HepG2 (cell line): Measurements from ENCODE around the gene ADAM22. TPM values are rescaled to one million over a fixed set of nuclear protein-coding genes. Genes with fewer than 3 reads are reported as not detected.

Experiments used
- FOXK1 ChIP-seq: sonication (generic); formaldehyde crosslinking; IDR thresholded peaks from 2 replicates; pipeline ENCODE4 v1.4.0; 2020; ENCODE audit warnings: low read depth, missing genetic modification reagents, borderline replicate concordance
- HIVEP1 ChIP-seq: sonication (generic); formaldehyde crosslinking; IDR thresholded peaks from 2 replicates; pipeline ENCODE4 v1.4.0; 2020; ENCODE audit warnings: mild to moderate bottlenecking, missing genetic modification reagents
- IKZF4 ChIP-seq: sonication (generic); formaldehyde crosslinking; IDR thresholded peaks from 2 replicates; pipeline ENCODE4 v1.5.1; 2020; ENCODE audit warnings: borderline replicate concordance, mild to moderate bottlenecking, low read depth, missing genetic modification reagents; ENCODE audit errors: not compliant biosample characterization
- MED8 ChIP-seq: sonication (generic); formaldehyde crosslinking; IDR thresholded peaks from 2 replicates; pipeline ENCODE4 v1.8.1; 2023; ENCODE audit warnings: mild to moderate bottlenecking, missing genetic modification reagents; ENCODE audit not compliant: insufficient replicate concordance
- NFE2L1 ChIP-seq: sonication (generic); formaldehyde crosslinking; IDR thresholded peaks from 2 replicates; pipeline ENCODE4 v1.4.0; 2020; ENCODE audit warnings: missing genetic modification reagents, mild to moderate bottlenecking, borderline replicate concordance
- PHF21A ChIP-seq: sonication (generic); formaldehyde crosslinking; IDR thresholded peaks from 2 replicates; pipeline ENCODE4 v1.5.0; 2020; ENCODE audit warnings: mild to moderate bottlenecking, missing genetic modification reagents
- RERE ChIP-seq: IDR thresholded peaks from 2 replicates; pipeline ENCODE4 v1.6.1; 2016; ENCODE audit warnings: low read depth, missing genetic modification reagents, missing compliant biosample characterization
- RXRB ChIP-seq: IDR thresholded peaks from 2 replicates; pipeline ENCODE4 v1.6.1; 2016; ENCODE audit warnings: borderline replicate concordance, missing genetic modification reagents, missing compliant biosample characterization
- SKI ChIP-seq: fragments of 450-650 bp; IDR thresholded peaks from one replicate; pipeline ENCODE4 v1.6.1; 2018; ENCODE audit warnings: mild to moderate bottlenecking; ENCODE audit not compliant: partially characterized antibody
- SMAD3 ChIP-seq: sonication (generic); formaldehyde crosslinking; IDR thresholded peaks from 2 replicates; pipeline ENCODE4 v1.4.0; 2020; ENCODE audit warnings: missing genetic modification reagents
- TBL1XR1 ChIP-seq: fragments of 150-350 bp; IDR thresholded peaks from 2 replicates; pipeline ENCODE4 v1.6.1; 2014; ENCODE audit warnings: borderline replicate concordance, low read length; ENCODE audit not compliant: partially characterized antibody
- TBX2 ChIP-seq: sonication (generic); formaldehyde crosslinking; IDR thresholded peaks from 2 replicates; pipeline ENCODE4 v1.5.0; 2020; ENCODE audit warnings: missing genetic modification reagents, mild to moderate bottlenecking, borderline replicate concordance
- TIGD3 ChIP-seq: sonication (generic); formaldehyde crosslinking; IDR thresholded peaks from 2 replicates; pipeline ENCODE4 v1.5.1; 2020; ENCODE audit warnings: mild to moderate bottlenecking, missing genetic modification reagents, borderline replicate concordance
- TRIM24 ChIP-seq: sonication (generic); formaldehyde crosslinking; IDR thresholded peaks from 2 replicates; pipeline ENCODE4 v1.8.0; 2022; ENCODE audit warnings: mild to moderate bottlenecking, missing genetic modification reagents
- ZFX ChIP-seq: sonication (generic); formaldehyde crosslinking; IDR thresholded peaks from 2 replicates; pipeline ENCODE4 v1.4.0; 2020; ENCODE audit warnings: mild to moderate bottlenecking, low read depth, missing genetic modification reagents, moderate library complexity
- ZNF709 ChIP-seq: sonication (generic); formaldehyde crosslinking; IDR thresholded peaks from 2 replicates; pipeline ENCODE4 v1.5.0; 2020; ENCODE audit warnings: mild to moderate bottlenecking, missing genetic modification reagents
- polyA plus RNA-seq, 8 experiments: library from polyadenylated mRNA; depleted of rRNA in 3 of 8; stranded (reverse) in 7 of 8; unstranded in 1 of 8; fragments of >200 nt; fragmentation: Illumina TruSeq in 4 of 8; extraction: Trizol in 4 of 8; gene quantifications; 2 replicates each; pipeline versions ENCODE4 v1.2.1 to v1.2.3, GENCODE V29; 2011 to 2016; ENCODE audit warnings: low read depth in 4 of 8, missing spikeins in 1 of 8, mixed read lengths in 1 of 8; ENCODE audit not compliant: insufficient read depth in 1 of 8
- total RNA-seq, 5 experiments: library from RNA; depleted of rRNA; stranded (reverse); fragments of >200 nt; fragmentation: Illumina TruSeq; extraction: Trizol; gene quantifications; 2 replicates each; pipeline ENCODE4 v1.2.3, GENCODE V29; 2016; ENCODE audit warnings: low read depth in 1 of 5

The ADAM22 gene
- total and polyA plus RNA-seq, 2 of the 13 experiments (the other 11 are each of a cell fraction or from before 2014, with no cell fraction given) = 1.9 to 6.7 TPM

GRCh38 chr7:88226886-88227516, 292.9 kb downstream of the ADAM22 start (continued):
- TF ChIP-seq TRIM24 (CRISPR knock-in tag) (no peak), RXRB (CRISPR knock-in tag) (peak; percentile 48; the same call in 1 of the 2 replicates), TBX2 (CRISPR knock-in tag) (peak; percentile 26; the same call in 1 of the 2 replicates), FOXK1 (0 out of 2 replicates have a peak, but pooled peaks have one; percentile 20), IKZF4 (CRISPR knock-in tag) (no peak), SMAD3 (CRISPR knock-in tag) (0 out of 2 replicates have a peak, but pooled peaks have one; percentile 24), TIGD3 (no peak), TBL1XR1 (peak; percentile 34), RERE (CRISPR knock-in tag) (peak; percentile 96), ZNF709 (CRISPR knock-in tag) (no peak), PHF21A (CRISPR knock-in tag) (peak; percentile 43; the same call in 1 of the 2 replicates), MED8 (CRISPR knock-in tag) (no peak), SKI (peak; percentile 70), HIVEP1 (CRISPR knock-in tag) (no peak), NFE2L1 (CRISPR knock-in tag) (no peak), ZFX (CRISPR knock-in tag) (no peak)
